Posterior vena cava (tissue), 2 donors: ENCODE measurements around the gene FAM180B. TPM values are rescaled to one million over a fixed set of nuclear protein-coding genes. Genes with fewer than 3 reads are reported as not detected.
A peak's percentile ranks its signal among the peaks of the same experiment; 100 is the strongest.
"Not testable (repeated sequence)": the region's sequence is repeated elsewhere in the genome, so short reads cannot be mapped to it uniquely, and the experiment has no call there.

ENCODE experiments used
- DNase-seq: peaks from one replicate; pipeline ENCODE4 v3.0.0-alpha.2; 2020; ENCODE audit warnings: low spot score
- intact Hi-C, 2 donors: fragments of 100-400 bp; cut with DNase I; formaldehyde crosslinking; loops; one replicate each; pipeline versions ENCODE4 v1.14.1 to v1.14.2; 2022 to 2023
- long read RNA-seq, 2 donors: library from polyadenylated mRNA; unstranded; transcript quantifications; one replicate each; pipeline ENCODE4 v2.0.0, GENCODE V29; 2020 to 2021
- total RNA-seq, 2 donors: library from RNA; stranded (reverse); fragmentation: NEBNext Ultra II Directional; extraction: Animal tissue kit (Norgen Biotek cat#: 25700); gene quantifications; one replicate each; pipeline ENCODE4 v1.2.1, GENCODE V29; 2021
- donor health status: DM: yes; HTN: yes; CAD: no.
- donor health status: DM: yes; HTN: yes; CAD: no.

The FAM180B gene
- 1 to 10 TPM; 3.4 to 7.2 TPM for total RNA-seq
- long read RNA-seq, donor 1, partial matches to known transcripts = 1 of 4 reads
- long read RNA-seq, donor 1, other reads (novel, unspliced or antisense) = 0 of 4 reads
- long read RNA-seq, donor 2, transcript FAM180B-201 (3 exons, 1,388 nt) = major isoform, 13 of 15 reads
- long read RNA-seq, donor 2, partial matches to known transcripts = 0 of 15 reads
- long read RNA-seq, donor 2, other reads (novel, unspliced or antisense) = 2 of 15 reads

- intact Hi-C loops = no loop called here
- DNase-seq = peak; percentile 88
These were observed at the start of gene FAM180B for GRCh38 chr11:47586098-47586855. TSS of gene FAM180B (plus strand) at chr11:47586678. CDS start at chr11:47586769, 91 bp downstream.

GRCh38 chr11:47536915-47537314 lies 49.6 kb upstream of the FAM180B start:
- no peak for DNase-seq

GRCh38 chr11:47538741-47539565 lies 47.5 kb upstream of the FAM180B start:
- DNase-seq = no peak
- intact Hi-C loops = no loop called here

More at GRCh38 chr11:47536915-47537314, 49.6 kb upstream of the FAM180B start:
- intact Hi-C loops = no loop called here

GRCh38 chr11:47539681-47540039 lies 46.8 kb upstream of the FAM180B start:
- DNase-seq = no peak
- intact Hi-C loops = no loop called here

- no peak for DNase-seq
- intact Hi-C loops = no loop called here
These were observed 45.4 kb upstream of the FAM180B start for GRCh38 chr11:47541070-47541469.

- DNase-seq = no peak
- intact Hi-C loops = no loop called here
These were observed 41.2 kb upstream of the FAM180B start for GRCh38 chr11:47545298-47545697.

GRCh38 chr11:47546274-47546673 lies 40.2 kb upstream of the FAM180B start:
- DNase-seq, intact Hi-C loops: not testable (repeated sequence)

- intact Hi-C loops = loop anchor here in 1 of 2 donors (10.0 kb wide), 1 partner anchor 66 kb away; no protein-coding TSS in a partner anchor
- DNase-seq = no peak
These were observed 36.0 kb upstream of the FAM180B start for GRCh38 chr11:47550288-47551047.

GRCh38 chr11:47551086-47551485 lies 35.4 kb upstream of the FAM180B start:
- intact Hi-C loops = loop anchor here in 1 of 2 donors (10.0 kb wide), 1 partner anchor 66 kb away; no protein-coding TSS in a partner anchor
- no peak for DNase-seq

- DNase-seq = no peak
- intact Hi-C loops = loop anchor here in 1 of 2 donors (10.0 kb wide), 1 partner anchor 67 kb away; no protein-coding TSS in a partner anchor
These were observed 34.4 kb upstream of the FAM180B start for GRCh38 chr11:47552056-47552565.

GRCh38 chr11:47552566-47553405 lies 33.7 kb upstream of the FAM180B start, which contains the start of gene CELF1:
TSS of gene CELF1 (minus strand) at chr11:47553132. CDS start at chr11:47499523, 53,609 bp downstream.
- intact Hi-C loops = loop anchor here in 1 of 2 donors (10.0 kb wide), 1 partner anchor 68 kb away; no protein-coding TSS in a partner anchor
- peak; percentile 98 for DNase-seq

- intact Hi-C loops = loop anchor here in 1 of 2 donors (10.0 kb wide), 1 partner anchor 69 kb away; no protein-coding TSS in a partner anchor
- no peak for DNase-seq
These were observed 33.1 kb upstream of the FAM180B start for GRCh38 chr11:47553406-47553743.

- intact Hi-C loops = loop anchor here in 1 of 2 donors (10.0 kb wide), 1 partner anchor 72 kb away; no protein-coding TSS in a partner anchor
- not testable (repeated sequence) for DNase-seq
These were observed 29.5 kb upstream of the FAM180B start for GRCh38 chr11:47557004-47557403.

GRCh38 chr11:47558695-47559094 lies 27.8 kb upstream of the FAM180B start:
- DNase-seq = no peak
- intact Hi-C loops = loop anchor here in 1 of 2 donors (10.0 kb wide), 1 partner anchor 74 kb away; no protein-coding TSS in a partner anchor

GRCh38 chr11:47560426-47560825 lies 26.1 kb upstream of the FAM180B start:
- no peak for DNase-seq
- intact Hi-C loops = no loop called here

- intact Hi-C loops, DNase-seq: not testable (repeated sequence)
These were observed 24.1 kb upstream of the FAM180B start for GRCh38 chr11:47562393-47562792.

- intact Hi-C loops, DNase-seq: not testable (repeated sequence)
These were observed 22.1 kb upstream of the FAM180B start for GRCh38 chr11:47564366-47564765.
